T-helper 2 cell treated with Interferon-gamma antibody and Interleukin-4, amounts not matched to agents 100 ng/mL and 5 ng/mL, for 36 hours (primary cell): ENCODE data around the gene MEN1. TPM values are rescaled to one million over a fixed set of nuclear protein-coding genes. Genes with fewer than 3 reads are reported as not detected.

Experiments used
- intact Hi-C: fragments of 100-400 bp; cut with micrococcal nuclease; formaldehyde crosslinking; loops from one replicate; pipeline ENCODE4 v1.15.1; 2023
- total RNA-seq: library from RNA; stranded (reverse); gene quantifications from 2 replicates; pipeline ENCODE4 v1.2.3, GENCODE V29; 2022

Gene MEN1
- total RNA-seq, 1 donor from 2014 or later, result 31.5 TPM

DNA sequence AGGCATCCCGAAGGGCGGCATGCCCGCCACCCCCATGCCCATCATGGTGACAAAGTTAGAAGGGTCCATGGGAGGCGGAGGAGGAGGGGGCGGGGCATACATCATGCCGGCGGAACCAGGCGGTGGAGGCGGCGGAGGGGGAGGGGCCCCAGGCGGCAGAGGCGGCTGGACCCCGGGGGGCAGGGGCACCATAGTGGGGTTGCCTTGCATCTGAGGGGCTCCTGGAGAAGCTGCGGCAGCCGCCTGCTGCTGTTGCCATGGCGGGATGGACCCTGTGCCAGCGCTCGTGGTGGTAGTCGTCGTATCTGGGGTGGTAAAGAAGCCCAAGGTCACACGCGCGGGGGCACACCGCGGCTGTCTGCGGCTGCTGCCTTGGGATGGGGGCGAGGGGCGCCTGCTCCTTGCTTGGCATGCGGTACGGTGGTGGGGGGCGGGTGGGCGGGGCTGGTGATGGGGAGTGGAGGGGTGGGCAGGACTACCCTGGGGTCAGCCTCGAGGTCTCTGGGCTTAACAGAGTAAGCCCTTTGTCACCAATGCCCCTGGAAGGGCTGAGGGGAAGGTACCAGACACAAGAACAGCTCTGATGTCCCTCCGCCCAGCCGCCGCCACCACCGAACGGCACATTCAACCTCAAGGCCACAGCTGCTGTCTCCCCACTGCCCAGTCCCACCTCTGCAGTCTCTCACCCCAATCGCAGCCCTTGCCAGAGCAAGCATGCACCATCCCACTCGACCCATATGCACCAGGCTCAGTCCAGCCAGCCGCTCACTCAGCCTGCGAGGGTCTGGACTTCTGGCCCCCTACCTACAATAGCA lies 44.3 kb downstream of the MEN1 start:
- intact Hi-C loops, result no loop called here

- intact Hi-C loops, result no loop called here
Measured at GRCh38 chr11:64765291-64765850, 45.0 kb downstream of the MEN1 start.

- intact Hi-C loops, result no loop called here
Measured at GRCh38 chr11:64764753-64765152, 45.6 kb downstream of the MEN1 start.

GRCh38 chr11:64764040-64764611 lies 46.2 kb downstream of the MEN1 start:
- intact Hi-C loops, result no loop called here

DNA sequence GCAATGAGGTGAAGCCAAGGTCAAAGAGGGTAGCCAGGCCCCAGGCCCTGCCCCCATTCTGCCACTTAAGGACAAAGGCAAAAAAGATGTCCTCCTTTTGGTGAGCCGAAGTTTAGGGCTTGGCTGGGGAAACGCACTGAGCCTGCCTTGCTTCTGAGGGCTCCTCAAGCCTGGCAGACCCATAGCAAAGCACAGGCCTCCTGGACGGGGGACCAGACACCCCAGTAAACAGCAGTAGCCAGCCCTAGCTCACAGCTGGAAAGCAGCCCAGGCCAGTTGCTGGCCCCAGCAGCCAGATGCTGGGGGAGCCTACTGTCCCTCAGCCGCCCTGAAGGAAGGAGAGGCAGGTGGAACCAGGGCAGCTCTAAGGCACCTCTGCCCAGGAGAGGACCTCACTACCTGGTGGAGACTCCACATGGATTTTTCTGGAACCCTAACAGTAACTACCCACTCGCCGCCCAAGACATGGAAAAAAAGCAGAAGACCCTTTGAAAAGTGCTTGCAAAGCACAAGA lies 46.8 kb downstream of the MEN1 start:
- intact Hi-C loops, result no loop called here

GRCh38 chr11:64762674-64763525 lies 47.5 kb downstream of the MEN1 start:
- intact Hi-C loops, result no loop called here

GRCh38 chr11:64762277-64762673 lies 48.1 kb downstream of the MEN1 start:
- intact Hi-C loops, result no loop called here

DNA sequence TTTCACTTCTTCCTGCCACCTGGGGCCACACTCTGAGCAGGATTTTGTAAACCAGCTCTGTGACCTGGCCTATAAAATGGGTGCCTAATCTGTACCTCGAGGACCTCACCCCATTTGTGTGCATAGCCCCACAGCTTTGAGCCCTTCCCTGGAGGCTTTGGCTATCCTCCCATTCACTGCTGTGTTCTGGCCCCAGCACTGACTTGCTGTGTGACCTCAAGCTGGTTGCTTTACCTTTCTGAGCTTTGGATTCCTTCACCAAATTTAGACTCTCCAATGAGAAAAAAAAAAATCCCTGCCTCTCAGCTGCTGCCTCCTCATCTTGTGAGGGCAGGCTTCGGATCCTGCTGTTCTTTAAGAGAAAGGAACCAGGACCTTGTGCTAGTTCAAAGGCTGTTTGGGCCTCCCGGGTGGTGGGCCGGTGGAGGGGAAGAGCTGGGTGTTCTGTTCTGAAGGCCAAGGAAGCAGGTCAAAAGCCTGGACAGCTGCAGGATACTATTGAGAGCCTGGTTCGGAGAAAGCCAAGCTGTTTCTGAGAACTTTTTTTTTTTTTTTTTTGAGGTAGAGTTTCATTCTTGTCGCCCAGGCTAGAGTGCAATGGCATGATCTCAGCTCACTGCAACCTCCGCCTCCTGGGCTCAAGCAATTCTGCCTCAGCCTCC lies 49.5 kb downstream of the MEN1 start:
- intact Hi-C loops, result no loop called here

DNA sequence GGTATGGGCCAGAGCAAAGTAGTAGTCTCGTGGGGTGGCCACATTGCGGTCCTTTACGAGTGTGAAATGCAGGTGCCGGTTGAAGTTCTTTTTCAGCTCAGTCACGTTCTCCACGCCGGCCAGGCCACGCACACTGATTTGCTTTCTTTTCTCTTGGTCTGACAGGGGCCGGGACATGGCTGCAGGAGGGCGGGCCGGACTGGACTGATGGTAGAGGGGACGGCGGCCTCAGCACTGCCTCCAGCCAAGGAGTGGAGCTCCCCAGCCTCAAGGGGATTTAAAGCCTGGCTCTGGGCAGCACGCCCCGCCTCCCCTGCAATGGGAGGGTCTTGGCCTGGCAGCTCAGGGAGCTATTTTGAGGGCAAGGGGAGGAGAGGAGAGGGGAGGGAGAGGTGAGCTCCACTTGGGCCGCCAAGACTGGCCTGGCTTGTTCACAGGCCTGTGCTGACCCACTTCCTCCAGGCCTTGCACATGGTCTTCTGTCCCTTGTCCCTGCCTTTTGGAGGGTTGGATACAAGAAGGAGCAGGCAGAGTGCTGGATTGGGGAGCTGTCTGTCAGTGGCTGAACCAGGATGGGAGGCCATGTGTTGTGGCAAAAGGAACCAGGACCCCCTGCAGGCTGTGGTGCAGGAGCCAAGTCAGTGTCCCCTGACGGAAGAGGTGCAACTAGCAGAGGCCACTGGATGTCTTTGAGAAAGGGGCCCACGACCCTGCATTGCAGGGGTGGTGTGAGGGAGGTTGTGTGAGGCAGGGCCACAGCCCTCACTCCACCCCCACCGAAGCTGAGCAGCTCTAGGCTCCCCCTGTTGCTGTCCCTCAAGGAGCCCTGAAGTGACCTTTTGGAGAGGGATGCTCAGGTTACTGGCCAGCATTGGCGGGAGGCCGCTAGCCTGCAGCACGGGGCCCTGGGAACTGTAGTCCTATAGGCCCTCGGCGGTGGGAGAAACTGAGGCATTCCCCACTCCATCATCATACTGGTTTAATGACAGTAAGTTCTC lies 50.3 kb downstream of the MEN1 start, which contains the start of gene PYGM:
Gene PYGM, minus strand, starts transcription at position 253 of the 998 bp plus-strand sequence. Its CDS starts 76 bp downstream, at position 177.
- intact Hi-C loops, result no loop called here

- intact Hi-C loops, result no loop called here
Measured at GRCh38 chr11:64759131-64759721, 51.1 kb downstream of the MEN1 start.

- intact Hi-C loops, result no loop called here
Measured at GRCh38 chr11:64758330-64759079, 51.8 kb downstream of the MEN1 start.

DNA sequence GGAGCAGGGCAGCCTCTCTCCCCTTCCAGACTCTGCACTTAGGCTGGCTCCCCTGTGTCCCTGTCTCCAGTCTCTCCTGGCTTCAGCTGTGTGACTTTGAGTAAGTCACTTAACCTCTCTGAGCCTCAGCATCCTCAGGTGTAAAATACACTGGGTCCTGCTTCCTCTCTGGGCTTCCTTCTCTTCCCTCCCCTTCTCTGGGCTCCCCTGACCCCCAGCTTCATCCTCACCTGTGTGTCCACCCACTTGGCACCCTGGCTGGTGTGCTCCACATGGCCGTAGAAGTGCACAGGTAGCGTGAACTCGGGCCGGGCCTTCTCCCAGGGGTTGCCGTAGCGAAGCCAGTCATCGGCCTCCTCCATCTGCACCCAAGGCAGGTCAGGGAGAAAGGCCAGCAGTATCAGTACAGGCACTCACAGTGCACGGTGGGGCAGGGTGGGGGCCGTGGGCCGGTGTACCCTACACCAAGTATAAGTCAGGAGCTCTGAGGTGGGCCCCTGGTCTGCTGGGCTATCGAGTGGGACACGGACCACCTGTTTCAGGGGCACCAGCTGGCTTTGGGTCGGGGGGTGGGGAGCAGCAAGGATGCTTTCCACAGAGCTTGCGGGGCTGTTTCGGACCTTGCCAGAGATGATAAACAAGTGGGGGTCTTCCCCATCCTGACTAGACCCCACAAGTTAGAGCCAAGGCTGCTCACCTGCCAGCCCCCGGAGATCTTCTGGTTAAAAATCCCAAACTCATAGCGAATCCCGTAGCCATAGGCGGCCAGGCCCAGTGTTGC lies 52.6 kb downstream of the MEN1 start:
- intact Hi-C loops, result no loop called here

GRCh38 chr11:64755681-64756361 lies 54.5 kb downstream of the MEN1 start:
- intact Hi-C loops, result no loop called here

DNA sequence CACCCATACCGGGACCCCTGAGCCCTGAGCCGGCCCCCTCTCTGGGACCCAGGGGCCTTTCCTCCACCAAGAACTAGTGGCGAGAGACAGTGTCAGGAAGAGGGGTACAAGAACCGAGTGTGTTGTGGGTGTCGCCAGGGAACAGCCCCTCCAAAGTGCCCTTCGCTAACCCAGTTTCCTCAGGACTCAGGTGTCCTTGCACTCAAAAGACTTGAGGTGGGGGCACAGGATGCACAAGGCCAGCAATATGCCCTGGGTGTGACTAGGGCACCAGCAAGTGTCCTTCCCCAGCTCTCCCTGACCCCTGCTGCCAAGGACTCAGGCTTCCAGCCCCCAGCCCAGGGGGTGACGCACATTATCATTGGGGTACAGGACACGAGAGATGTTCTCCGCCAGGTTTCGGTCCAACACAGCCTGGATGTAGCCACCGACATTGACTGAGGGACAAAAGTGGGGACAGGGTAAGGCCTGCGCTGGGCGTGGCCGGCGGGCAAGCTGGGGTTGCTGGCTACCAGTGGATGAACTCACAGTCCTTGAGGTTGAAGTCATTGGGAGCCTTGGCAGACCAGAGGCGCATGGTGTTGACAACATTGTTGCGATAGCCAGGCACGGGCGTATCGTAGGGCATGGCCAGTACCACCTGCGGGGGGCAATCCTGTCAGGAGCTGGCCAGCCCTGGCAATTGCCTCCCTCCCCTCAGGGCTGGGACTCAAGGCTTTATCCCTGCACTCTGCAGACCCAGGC lies 55.3 kb downstream of the MEN1 start:
- intact Hi-C loops, result no loop called here

GRCh38 chr11:64754124-64754918 lies 56.0 kb downstream of the MEN1 start:
- intact Hi-C loops, result no loop called here
